Measurements from ENCODE around the gene FEN1.

Gene FEN1

GRCh38 chr11:61771985-61772455 is 20.7 kb upstream of the FEN1 start:
- Histone ChIP-seq H3K27ac (no peak overlapping the region), H3K4me3 (ENCODE audit: low read depth, low read length) (no peak overlapping the region), H3K36me3 (replicated peaks) (peaks cover 4% of the 10 kb centered on the region), H3K27me3 (replicated peaks) (no peaks in the 10 kb centered on the region)
- in situ Hi-C loops (cut with HindIII; ENCODE audit: low pct_ligation_motif_present, low sequenced_read_pairs) = no loop called here
- TF ChIP-seq, protein P1, sequence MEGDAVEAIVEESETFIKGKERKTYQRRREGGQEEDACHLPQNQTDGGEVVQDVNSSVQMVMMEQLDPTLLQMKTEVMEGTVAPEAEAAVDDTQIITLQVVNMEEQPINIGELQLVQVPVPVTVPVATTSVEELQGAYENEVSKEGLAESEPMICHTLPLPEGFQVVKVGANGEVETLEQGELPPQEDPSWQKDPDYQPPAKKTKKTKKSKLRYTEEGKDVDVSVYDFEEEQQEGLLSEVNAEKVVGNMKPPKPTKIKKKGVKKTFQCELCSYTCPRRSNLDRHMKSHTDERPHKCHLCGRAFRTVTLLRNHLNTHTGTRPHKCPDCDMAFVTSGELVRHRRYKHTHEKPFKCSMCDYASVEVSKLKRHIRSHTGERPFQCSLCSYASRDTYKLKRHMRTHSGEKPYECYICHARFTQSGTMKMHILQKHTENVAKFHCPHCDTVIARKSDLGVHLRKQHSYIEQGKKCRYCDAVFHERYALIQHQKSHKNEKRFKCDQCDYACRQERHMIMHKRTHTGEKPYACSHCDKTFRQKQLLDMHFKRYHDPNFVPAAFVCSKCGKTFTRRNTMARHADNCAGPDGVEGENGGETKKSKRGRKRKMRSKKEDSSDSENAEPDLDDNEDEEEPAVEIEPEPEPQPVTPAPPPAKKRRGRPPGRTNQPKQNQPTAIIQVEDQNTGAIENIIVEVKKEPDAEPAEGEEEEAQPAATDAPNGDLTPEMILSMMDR (IDR thresholded peaks at IDR 0.05; ENCODE audit: low read depth, low read length, missing control alignments) = no peak
- no peak for DNase-seq

DNA sequence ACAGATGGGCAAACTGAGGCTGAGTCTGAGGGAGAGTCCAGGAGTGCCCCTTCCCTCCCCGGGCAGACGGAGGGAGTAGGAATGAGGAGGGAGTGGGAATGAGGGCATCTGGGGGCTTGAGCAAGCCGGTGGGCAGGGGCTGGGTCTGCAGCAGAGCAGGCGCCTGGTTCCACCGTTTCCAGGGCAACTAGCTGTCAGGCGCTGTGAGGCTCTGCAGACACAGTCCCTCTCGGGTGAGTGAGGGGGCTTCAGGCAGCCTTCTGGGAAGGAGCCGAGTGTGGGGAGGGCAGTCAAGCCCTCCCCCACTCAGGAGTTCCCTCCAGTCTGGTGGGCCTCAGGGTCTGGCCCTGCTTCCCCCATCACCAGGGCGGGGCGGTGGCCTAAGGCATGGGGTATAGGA is 19.4 kb upstream of the FEN1 start:
- no peak overlapping the region for H3K27ac ChIP-seq
- TF ChIP-seq, protein P1 (IDR thresholded peaks at IDR 0.05; ENCODE audit: low read depth, low read length, missing control alignments) = no peak
- DNase-seq = no peak
- no peak overlapping the region for H3K4me3 ChIP-seq (ENCODE audit: low read depth, low read length)
- in situ Hi-C loops (cut with HindIII; ENCODE audit: low pct_ligation_motif_present, low sequenced_read_pairs) = no loop called here
- H3K27me3 ChIP-seq (replicated peaks) = no peaks in the 10 kb centered on the region
- H3K36me3 ChIP-seq (replicated peaks) = peaks cover 13% of the 10 kb centered on the region

DNA sequence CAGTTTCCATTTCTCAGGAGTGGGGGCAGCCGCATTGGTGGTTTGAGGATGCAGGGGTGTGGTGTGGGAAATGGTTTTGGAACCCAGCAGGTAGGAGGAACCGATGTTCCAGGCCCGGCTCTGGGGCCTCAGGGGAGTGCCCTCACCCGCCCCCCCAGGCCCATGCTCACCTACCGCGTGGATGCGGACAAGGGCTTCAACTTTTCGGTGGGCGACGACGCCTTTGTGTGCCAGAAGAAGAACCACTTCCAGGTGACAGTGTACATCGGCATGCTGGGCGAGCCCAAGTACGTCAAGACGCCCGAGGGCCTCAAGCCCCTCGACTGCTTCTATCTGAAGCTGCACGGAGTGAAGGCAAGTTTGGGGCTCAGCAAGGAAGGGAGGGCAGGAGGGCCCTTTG is 18.9 kb upstream of the FEN1 start:
- Histone ChIP-seq H3K27ac (no peak overlapping the region), H3K27me3 (replicated peaks) (no peaks in the 10 kb centered on the region), H3K4me3 (ENCODE audit: low read depth, low read length) (no peak overlapping the region), H3K36me3 (replicated peaks) (peaks cover 17% of the 10 kb centered on the region)
- in situ Hi-C loops (cut with HindIII; ENCODE audit: low pct_ligation_motif_present, low sequenced_read_pairs) = no loop called here
- TF ChIP-seq, protein P1 (IDR thresholded peaks at IDR 0.05; ENCODE audit: low read depth, low read length, missing control alignments) = no peak
- no peak for DNase-seq

DNA sequence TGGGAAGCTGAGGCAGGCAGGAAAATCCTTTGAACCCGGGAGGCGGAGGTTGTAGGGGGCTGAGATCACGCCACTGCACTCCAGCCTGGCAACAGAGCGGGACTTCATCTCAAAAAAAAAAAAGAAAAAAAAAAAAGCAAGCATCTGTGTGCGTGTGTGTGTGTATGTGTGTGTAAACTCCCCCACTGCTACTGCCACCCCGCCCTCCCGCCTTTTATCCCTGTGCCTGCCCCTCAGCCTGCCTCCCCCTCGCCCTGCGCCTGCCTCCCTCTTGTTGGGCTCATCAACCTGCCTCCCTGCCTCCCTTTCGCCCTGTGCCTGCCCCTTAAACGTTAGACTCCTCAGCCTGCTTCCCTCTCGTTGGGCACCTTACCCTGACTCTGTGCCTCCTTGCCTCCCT is 18.3 kb upstream of the FEN1 start:
- Histone ChIP-seq H3K27ac (no peak overlapping the region), H3K4me3 (ENCODE audit: low read depth, low read length) (no peak overlapping the region), H3K36me3 (replicated peaks) (peaks cover 19% of the 10 kb centered on the region), H3K27me3 (replicated peaks) (no peaks in the 10 kb centered on the region)
- in situ Hi-C loops (cut with HindIII; ENCODE audit: low pct_ligation_motif_present, low sequenced_read_pairs) = no loop called here
- TF ChIP-seq, protein P1 (IDR thresholded peaks at IDR 0.05; ENCODE audit: low read depth, low read length, missing control alignments) = no peak
- no peak for DNase-seq

DNA sequence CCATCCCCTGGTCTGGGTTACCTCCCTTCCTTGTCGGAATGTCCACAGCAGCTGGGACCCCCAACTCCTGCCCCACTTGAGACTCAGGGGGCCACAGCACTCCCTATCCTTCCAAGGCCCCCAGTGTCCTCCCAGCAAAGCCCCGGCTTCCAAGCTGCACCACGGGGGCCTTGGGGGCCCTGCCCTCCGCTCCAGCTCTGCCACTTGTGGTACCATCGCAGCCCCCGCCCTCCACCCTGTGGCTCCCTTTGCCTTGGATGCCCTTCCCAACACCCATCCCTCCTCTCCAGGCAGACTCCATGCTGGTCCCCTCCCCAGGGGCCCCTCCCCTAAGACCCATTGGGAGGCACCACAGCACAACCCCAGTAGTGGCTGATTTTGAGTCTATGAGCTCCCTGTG is 17.6 kb upstream of the FEN1 start:
- Histone ChIP-seq H3K27me3 (replicated peaks) (no peaks in the 10 kb centered on the region), H3K4me3 (ENCODE audit: low read depth, low read length) (no peak overlapping the region), H3K27ac (no peak overlapping the region), H3K36me3 (replicated peaks) (peaks cover 24% of the 10 kb centered on the region)
- no peak for DNase-seq
- TF ChIP-seq, protein P1 (IDR thresholded peaks at IDR 0.05; ENCODE audit: low read depth, low read length, missing control alignments) = no peak
- in situ Hi-C loops (cut with HindIII; ENCODE audit: low pct_ligation_motif_present, low sequenced_read_pairs) = no loop called here
